ENCODE results near the gene GLDN. TPM values are rescaled to one million over a fixed set of nuclear protein-coding genes. Genes with fewer than 3 reads are reported as not detected.

The GLDN gene
- polyA plus RNA-seq, 1 donor from 2014 or later, result 0.58 TPM

- no peaks in the 10 kb centered on the region for H3K9me2 ChIP-seq (ENCODE audit: insufficient read depth, low read length)
- TF ChIP-seq CTCF (IDR thresholded peaks at IDR 0.05; ENCODE audit: poor library complexity, severe bottlenecking) (no peak), MXI1 (conservative IDR thresholded peaks at IDR 0.05; ENCODE audit: poor library complexity, severe bottlenecking) (no peak), TAF1 (IDR thresholded peaks at IDR 0.05; ENCODE audit: low read depth) (no peak), SMC3 (conservative IDR thresholded peaks at IDR 0.05; ENCODE audit: poor library complexity) (no peak), EP300 (conservative IDR thresholded peaks at IDR 0.05; ENCODE audit: poor library complexity, severe bottlenecking) (no peak), POLR2AphosphoS5 (IDR thresholded peaks at IDR 0.05) (no peak), REST (IDR thresholded peaks at IDR 0.05; ENCODE audit: borderline replicate concordance) (no peak), RAD21 (conservative IDR thresholded peaks at IDR 0.05) (no peak), EZH2 (IDR thresholded peaks at IDR 0.05; ENCODE audit: borderline replicate concordance, insufficient read depth, low read length, poor library complexity, severe bottlenecking) (no peak)
- H3K9me3 ChIP-seq (ENCODE audit: low read length), result no peaks in the 10 kb centered on the region
- H3K27ac ChIP-seq (ENCODE audit: low read length), result no peak overlapping the region
- H4K20me1 ChIP-seq (ENCODE audit: insufficient read depth), result no peaks in the 10 kb centered on the region
- no peaks in the 10 kb centered on the region for H3K79me2 ChIP-seq (replicated peaks; ENCODE audit: insufficient read depth, low read length)
- H2AFZ ChIP-seq (ENCODE audit: low read depth, low read length), result no peak overlapping the region
- no peaks in the 10 kb centered on the region for H3F3A ChIP-seq (ENCODE audit: insufficient read depth, low read length, poor library complexity, severe bottlenecking)
- no peaks in the 10 kb centered on the region for H3K27me3 ChIP-seq (ENCODE audit: insufficient read depth, low read depth, low read length)
- no peak overlapping the region for H3K4me3 ChIP-seq (ENCODE audit: low read length)
- H3K36me3 ChIP-seq (ENCODE audit: insufficient read depth, low read length), result no peaks in the 10 kb centered on the region
- H3K4me2 ChIP-seq (ENCODE audit: low read length), result no peak overlapping the region
- no peak overlapping the region for H3K9ac ChIP-seq (ENCODE audit: low read length)
These were observed 24.8 kb upstream of the GLDN start for GRCh38 chr15:51316636-51317035.

- Histone ChIP-seq H3K27me3 (ENCODE audit: insufficient read depth, low read depth, low read length) (no peaks in the 10 kb centered on the region), H3K4me3 (ENCODE audit: low read length) (no peak overlapping the region), H3K36me3 (ENCODE audit: insufficient read depth, low read length) (no peaks in the 10 kb centered on the region), H3K4me2 (ENCODE audit: low read length) (no peak overlapping the region), H3K9me3 (ENCODE audit: low read length) (no peaks in the 10 kb centered on the region), H3K79me2 (replicated peaks; ENCODE audit: insufficient read depth, low read length) (no peaks in the 10 kb centered on the region), H2AFZ (ENCODE audit: low read depth, low read length) (no peak overlapping the region), H4K20me1 (ENCODE audit: insufficient read depth) (no peaks in the 10 kb centered on the region), H3K9ac (ENCODE audit: low read length) (no peak overlapping the region), H3F3A (ENCODE audit: insufficient read depth, low read length, poor library complexity, severe bottlenecking) (no peaks in the 10 kb centered on the region), H3K27ac (ENCODE audit: low read length) (no peak overlapping the region), H3K9me2 (ENCODE audit: insufficient read depth, low read length) (no peaks in the 10 kb centered on the region)
- TF ChIP-seq SMC3 (conservative IDR thresholded peaks at IDR 0.05; ENCODE audit: poor library complexity) (no peak), MXI1 (conservative IDR thresholded peaks at IDR 0.05; ENCODE audit: poor library complexity, severe bottlenecking) (no peak), CTCF (IDR thresholded peaks at IDR 0.05; ENCODE audit: poor library complexity, severe bottlenecking) (no peak), EP300 (conservative IDR thresholded peaks at IDR 0.05; ENCODE audit: poor library complexity, severe bottlenecking) (no peak), REST (IDR thresholded peaks at IDR 0.05; ENCODE audit: borderline replicate concordance) (no peak), RAD21 (conservative IDR thresholded peaks at IDR 0.05) (no peak), EZH2 (IDR thresholded peaks at IDR 0.05; ENCODE audit: borderline replicate concordance, insufficient read depth, low read length, poor library complexity, severe bottlenecking) (no peak), POLR2AphosphoS5 (IDR thresholded peaks at IDR 0.05) (no peak), TAF1 (IDR thresholded peaks at IDR 0.05; ENCODE audit: low read depth) (no peak)
These were observed 22.9 kb upstream of the GLDN start for GRCh38 chr15:51318382-51319150.

Measured in neural cell (in vitro differentiated cells).